Activated CD4-positive, CD25-positive, alpha-beta regulatory T cell treated with anti-CD3 and anti-CD28 coated beads, Interleukin-2, amount 50 U/mL, for 72 hours (primary cell): Measurements from ENCODE around the gene TMEM161B.
"Not testable (repeated sequence)": the region's sequence is repeated elsewhere in the genome, so short reads cannot be mapped to it uniquely, and the experiment has no call there.

ENCODE experiments used
- DNase-seq: peaks from one replicate; pipeline ENCODE4 v3.0.0; 2021

Gene TMEM161B

GRCh38 chr5:88248743-88249540 lies 19.7 kb downstream of the TMEM161B start:
- no peak for DNase-seq

- DNase-seq, result no peak
These were observed 20.6 kb downstream of the TMEM161B start for GRCh38 chr5:88248094-88248493.

GRCh38 chr5:88245893-88246244 lies 22.8 kb downstream of the TMEM161B start:
- DNase-seq, result no peak

- no peak for DNase-seq
These were observed 23.3 kb downstream of the TMEM161B start for GRCh38 chr5:88245241-88245892.

GRCh38 chr5:88244686-88245085 lies 24.0 kb downstream of the TMEM161B start:
- no peak for DNase-seq

GRCh38 chr5:88243493-88243892 lies 25.2 kb downstream of the TMEM161B start:
- not testable (repeated sequence) for DNase-seq

GRCh38 chr5:88238732-88239131 lies 29.9 kb downstream of the TMEM161B start:
- DNase-seq, result no peak

- no peak for DNase-seq
These were observed 31.6 kb downstream of the TMEM161B start for GRCh38 chr5:88236866-88237642.

GRCh38 chr5:88235828-88236227 lies 32.8 kb downstream of the TMEM161B start:
- no peak for DNase-seq

GRCh38 chr5:88235346-88235745 lies 33.3 kb downstream of the TMEM161B start:
- no peak for DNase-seq

- no peak for DNase-seq
These were observed 38.0 kb downstream of the TMEM161B start for GRCh38 chr5:88230546-88231066.

- DNase-seq, result no peak
These were observed 41.7 kb downstream of the TMEM161B start for GRCh38 chr5:88226881-88227450.

- no peak for DNase-seq
These were observed 54.0 kb downstream of the TMEM161B start for GRCh38 chr5:88214655-88215054.

GRCh38 chr5:88207575-88207974 lies 61.1 kb downstream of the TMEM161B start:
- no peak for DNase-seq

GRCh38 chr5:88203981-88204750 lies 64.5 kb downstream of the TMEM161B start:
- no peak for DNase-seq

- DNase-seq, result no peak
These were observed 73.0 kb downstream of the TMEM161B start for GRCh38 chr5:88195636-88196035.

GRCh38 chr5:88193896-88194295 lies 74.7 kb downstream of the TMEM161B start:
- DNase-seq, result no peak

GRCh38 chr5:88190106-88190834 lies 78.4 kb downstream of the TMEM161B start:
- DNase-seq, result no peak

GRCh38 chr5:88189484-88189883 lies 79.2 kb downstream of the TMEM161B start:
- not testable (repeated sequence) for DNase-seq

GRCh38 chr5:88188458-88189132 lies 80.0 kb downstream of the TMEM161B start:
- DNase-seq, result no peak

- no peak for DNase-seq
These were observed 85.4 kb downstream of the TMEM161B start for GRCh38 chr5:88183255-88183654.
